K562 (cell line): ENCODE results near the gene OARD1. TPM values are rescaled to one million over a fixed set of nuclear protein-coding genes. Genes with fewer than 3 reads are reported as not detected.
A peak's percentile ranks its signal among the peaks of the same experiment; 100 is the strongest.

Experiments
- CHCHD3 ChIP-seq: fragments of 250-450 bp; sonication (Bioruptor Pico); IDR thresholded peaks from 2 replicates; pipeline ENCODE4 v2.1.2; 2022; ENCODE audit warnings: mild to moderate bottlenecking
- CREM ChIP-seq: IDR thresholded peaks from 2 replicates; pipeline ENCODE4 v1.6.1; 2014; ENCODE audit warnings: antibody characterized with exemption, low read depth
- FIP1L1 ChIP-seq: fragments of 200-400 bp; formaldehyde crosslinking; IDR thresholded peaks from 2 replicates; pipeline ENCODE4 v1.6.1; 2018; ENCODE audit warnings: mild to moderate bottlenecking, low read depth, low read length; ENCODE audit not compliant: poor library complexity, severe bottlenecking
- KDM5B ChIP-seq: fragments of 200-600 bp; sonication (generic); IDR thresholded peaks from 2 replicates; pipeline ENCODE4 v1.6.1; 2012; ENCODE audit warnings: low read depth, mild to moderate bottlenecking, moderate library complexity, low read length, control low read depth, inconsistent platforms; ENCODE audit not compliant: insufficient replicate concordance
- KLF6 ChIP-seq: fragments of 250-450 bp; sonication (Bioruptor Pico); IDR thresholded peaks from 2 replicates; pipeline ENCODE4 v1.4.0; 2020; ENCODE audit warnings: mild to moderate bottlenecking, moderate library complexity, borderline replicate concordance
- MECOM ChIP-seq: fragments of 250-450 bp; sonication (Bioruptor Pico); IDR thresholded peaks from 2 replicates; pipeline ENCODE4 v1.8.0; 2022; ENCODE audit warnings: inconsistent platforms
- NR3C1 ChIP-seq: sonication (generic); formaldehyde crosslinking; IDR thresholded peaks from 2 replicates; pipeline ENCODE4 v1.8.1; 2022; ENCODE audit warnings: missing genetic modification reagents
- PML ChIP-seq: IDR thresholded peaks from 2 replicates; pipeline ENCODE4 v1.6.1; 2012; ENCODE audit warnings: low read length, inconsistent platforms
- PURB ChIP-seq: sonication (generic); formaldehyde crosslinking; IDR thresholded peaks from 2 replicates; pipeline ENCODE4 v1.9.0; 2021; ENCODE audit warnings: low read depth, mild to moderate bottlenecking, missing genetic modification reagents
- SIRT6 ChIP-seq: IDR thresholded peaks from one replicate; pipeline ENCODE4 v1.6.1; 2012; ENCODE audit warnings: low read depth, mild to moderate bottlenecking, control low read depth, inconsistent platforms, low read length, moderate library complexity
- SUPT5H ChIP-seq: fragments of 450-650 bp; IDR thresholded peaks from 2 replicates; pipeline ENCODE4 v1.6.1; 2016
- TCFL5 ChIP-seq: fragments of 250-450 bp; sonication (Bioruptor Pico); conservative IDR thresholded peaks from 2 replicates; pipeline ENCODE4 v1.6.1; 2021; ENCODE audit warnings: mild to moderate bottlenecking, moderate library complexity, matching md5 sums
- WHSC1 ChIP-seq: IDR thresholded peaks from one replicate; pipeline ENCODE4 v1.6.1; 2012; ENCODE audit warnings: low read length, control low read depth, inconsistent platforms
- ZFPM2 ChIP-seq: fragments of 250-450 bp; sonication (Bioruptor Pico); IDR thresholded peaks from 2 replicates; pipeline ENCODE4 v1.5.1; 2022; ENCODE audit warnings: mild to moderate bottlenecking
- ZFX ChIP-seq: sonication (generic); formaldehyde crosslinking; IDR thresholded peaks from 2 replicates; pipeline ENCODE4 v1.8.0; 2022; ENCODE audit warnings: mild to moderate bottlenecking, missing genetic modification reagents, moderate library complexity
- ZNF507 ChIP-seq: conservative IDR thresholded peaks from 2 replicates; pipeline ENCODE4 v1.6.1; 2017; ENCODE audit warnings: missing genetic modification characterization, missing compliant biosample characterization
- polyA plus RNA-seq, 8 experiments: library from polyadenylated mRNA; depleted of rRNA in 4 of 8; stranded (reverse) in 5 of 8; unstranded in 3 of 8; fragments of >200 nt; fragmentation: Nextera tagmentation in 2 of 8; fragmentation: Illumina TruSeq in 1 of 8; extraction: Ambion mirVana in 2 of 8; extraction: Trizol in 1 of 8; gene quantifications; 2 replicates each; pipeline versions ENCODE4 v1.2.1 to v1.2.3, GENCODE V29; 2011 to 2014; ENCODE audit warnings: inconsistent platforms in 1 of 8, missing spikeins in 1 of 8
- total RNA-seq, 7 experiments: library from RNA; depleted of rRNA in 6 of 7; stranded (reverse); fragments of >200 nt in 6 of 7; fragmentation: Illumina TruSeq in 2 of 7; extraction: Trizol in 2 of 7; gene quantifications; 2 replicates each; pipeline versions ENCODE4 v1.2.1 to v1.2.3, GENCODE V29; 2011 to 2021; ENCODE audit warnings: low replicate concordance in 1 of 7
- TF ChIP-seq, protein P1 (sequence below): IDR thresholded peaks from 2 replicates; pipeline ENCODE4 v1.6.1; 2014; ENCODE audit warnings: antibody characterized with exemption
- TF ChIP-seq, protein P2 (sequence below): sonication (generic); formaldehyde crosslinking; IDR thresholded peaks from 2 replicates; pipeline ENCODE4 v1.8.0; 2022; ENCODE audit warnings: mild to moderate bottlenecking, missing genetic modification reagents
- TF ChIP-seq, protein P3 (sequence below): sonication (generic); formaldehyde crosslinking; IDR thresholded peaks from 2 replicates; pipeline ENCODE4 v1.8.0; 2022; ENCODE audit warnings: mild to moderate bottlenecking, missing genetic modification reagents, borderline replicate concordance

The OARD1 gene
- total and polyA plus RNA-seq, 9 of the 15 experiments (the other 6 are each of a cell fraction or from before 2014, with no cell fraction given), result 43.4 to 88.3 (median 61.1) TPM

DNA sequence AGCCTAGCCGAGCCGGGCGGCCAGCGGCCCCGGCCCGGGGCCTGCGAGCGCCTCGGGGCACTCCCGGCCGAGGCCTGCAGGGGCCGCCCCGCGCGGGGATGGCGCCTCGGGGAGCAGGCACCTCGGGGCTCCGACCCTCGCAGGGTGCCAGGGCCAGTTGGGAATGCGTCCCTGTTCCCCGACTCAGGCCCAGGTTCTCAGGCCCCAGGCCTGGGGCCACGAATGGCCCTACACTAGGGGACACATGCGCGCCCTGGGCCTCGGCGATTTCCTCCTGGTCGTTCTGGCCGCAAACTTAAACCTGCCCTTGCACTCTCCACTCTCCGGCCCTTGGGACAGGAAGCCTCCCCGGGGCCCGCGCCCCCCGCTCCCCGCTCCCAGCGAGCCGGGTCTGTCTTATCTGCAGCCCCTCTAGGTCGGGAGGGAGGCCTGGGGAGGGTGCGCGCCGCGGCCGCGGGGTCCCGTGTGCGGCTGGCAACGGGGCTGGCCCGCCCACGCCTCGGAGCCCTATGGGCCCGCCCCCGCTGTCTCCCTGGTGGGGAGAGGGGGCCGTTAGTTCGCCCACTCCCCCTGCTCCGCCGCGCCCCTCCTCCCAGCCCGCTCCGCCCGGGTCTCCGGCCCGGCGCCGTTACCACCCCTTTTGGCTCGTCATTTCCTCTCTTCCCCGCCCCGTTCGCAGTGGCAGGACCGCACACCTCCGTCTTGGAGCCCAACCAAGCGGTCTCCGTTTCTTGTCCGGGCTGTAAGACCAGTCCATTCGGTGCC lies 1.2 kb upstream of the OARD1 start (continued):
- TF ChIP-seq WHSC1, result no peak
- TF ChIP-seq, protein P1, sequence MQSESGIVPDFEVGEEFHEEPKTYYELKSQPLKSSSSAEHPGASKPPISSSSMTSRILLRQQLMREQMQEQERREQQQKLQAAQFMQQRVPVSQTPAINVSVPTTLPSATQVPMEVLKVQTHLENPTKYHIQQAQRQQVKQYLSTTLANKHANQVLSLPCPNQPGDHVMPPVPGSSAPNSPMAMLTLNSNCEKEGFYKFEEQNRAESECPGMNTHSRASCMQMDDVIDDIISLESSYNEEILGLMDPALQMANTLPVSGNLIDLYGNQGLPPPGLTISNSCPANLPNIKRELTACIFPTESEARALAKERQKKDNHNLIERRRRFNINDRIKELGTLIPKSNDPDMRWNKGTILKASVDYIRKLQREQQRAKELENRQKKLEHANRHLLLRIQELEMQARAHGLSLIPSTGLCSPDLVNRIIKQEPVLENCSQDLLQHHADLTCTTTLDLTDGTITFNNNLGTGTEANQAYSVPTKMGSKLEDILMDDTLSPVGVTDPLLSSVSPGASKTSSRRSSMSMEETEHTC, result no peak
- TF ChIP-seq SIRT6, result peak; percentile 66
- TF ChIP-seq NR3C1, result no peak
- peak; percentile 98 for TF ChIP-seq ZFX (CRISPR knock-in tag)
- TF ChIP-seq SUPT5H, result peak; percentile 97
- TF ChIP-seq PURB (CRISPR knock-in tag), result no peak
- TF ChIP-seq KLF6 (CRISPR knock-in tag), result 0 out of 2 replicates have a peak, but pooled peaks have one; percentile 11
- TF ChIP-seq, protein P2, sequence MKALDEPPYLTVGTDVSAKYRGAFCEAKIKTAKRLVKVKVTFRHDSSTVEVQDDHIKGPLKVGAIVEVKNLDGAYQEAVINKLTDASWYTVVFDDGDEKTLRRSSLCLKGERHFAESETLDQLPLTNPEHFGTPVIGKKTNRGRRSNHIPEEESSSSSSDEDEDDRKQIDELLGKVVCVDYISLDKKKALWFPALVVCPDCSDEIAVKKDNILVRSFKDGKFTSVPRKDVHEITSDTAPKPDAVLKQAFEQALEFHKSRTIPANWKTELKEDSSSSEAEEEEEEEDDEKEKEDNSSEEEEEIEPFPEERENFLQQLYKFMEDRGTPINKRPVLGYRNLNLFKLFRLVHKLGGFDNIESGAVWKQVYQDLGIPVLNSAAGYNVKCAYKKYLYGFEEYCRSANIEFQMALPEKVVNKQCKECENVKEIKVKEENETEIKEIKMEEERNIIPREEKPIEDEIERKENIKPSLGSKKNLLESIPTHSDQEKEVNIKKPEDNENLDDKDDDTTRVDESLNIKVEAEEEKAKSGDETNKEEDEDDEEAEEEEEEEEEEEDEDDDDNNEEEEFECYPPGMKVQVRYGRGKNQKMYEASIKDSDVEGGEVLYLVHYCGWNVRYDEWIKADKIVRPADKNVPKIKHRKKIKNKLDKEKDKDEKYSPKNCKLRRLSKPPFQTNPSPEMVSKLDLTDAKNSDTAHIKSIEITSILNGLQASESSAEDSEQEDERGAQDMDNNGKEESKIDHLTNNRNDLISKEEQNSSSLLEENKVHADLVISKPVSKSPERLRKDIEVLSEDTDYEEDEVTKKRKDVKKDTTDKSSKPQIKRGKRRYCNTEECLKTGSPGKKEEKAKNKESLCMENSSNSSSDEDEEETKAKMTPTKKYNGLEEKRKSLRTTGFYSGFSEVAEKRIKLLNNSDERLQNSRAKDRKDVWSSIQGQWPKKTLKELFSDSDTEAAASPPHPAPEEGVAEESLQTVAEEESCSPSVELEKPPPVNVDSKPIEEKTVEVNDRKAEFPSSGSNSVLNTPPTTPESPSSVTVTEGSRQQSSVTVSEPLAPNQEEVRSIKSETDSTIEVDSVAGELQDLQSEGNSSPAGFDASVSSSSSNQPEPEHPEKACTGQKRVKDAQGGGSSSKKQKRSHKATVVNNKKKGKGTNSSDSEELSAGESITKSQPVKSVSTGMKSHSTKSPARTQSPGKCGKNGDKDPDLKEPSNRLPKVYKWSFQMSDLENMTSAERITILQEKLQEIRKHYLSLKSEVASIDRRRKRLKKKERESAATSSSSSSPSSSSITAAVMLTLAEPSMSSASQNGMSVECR (CRISPR knock-in tag), result peak; percentile 54; the same call in 1 of the 2 replicates
- TF ChIP-seq CHCHD3, result 0 out of 2 replicates have a peak, but pooled peaks have one; percentile 6
- TF ChIP-seq, protein P3, sequence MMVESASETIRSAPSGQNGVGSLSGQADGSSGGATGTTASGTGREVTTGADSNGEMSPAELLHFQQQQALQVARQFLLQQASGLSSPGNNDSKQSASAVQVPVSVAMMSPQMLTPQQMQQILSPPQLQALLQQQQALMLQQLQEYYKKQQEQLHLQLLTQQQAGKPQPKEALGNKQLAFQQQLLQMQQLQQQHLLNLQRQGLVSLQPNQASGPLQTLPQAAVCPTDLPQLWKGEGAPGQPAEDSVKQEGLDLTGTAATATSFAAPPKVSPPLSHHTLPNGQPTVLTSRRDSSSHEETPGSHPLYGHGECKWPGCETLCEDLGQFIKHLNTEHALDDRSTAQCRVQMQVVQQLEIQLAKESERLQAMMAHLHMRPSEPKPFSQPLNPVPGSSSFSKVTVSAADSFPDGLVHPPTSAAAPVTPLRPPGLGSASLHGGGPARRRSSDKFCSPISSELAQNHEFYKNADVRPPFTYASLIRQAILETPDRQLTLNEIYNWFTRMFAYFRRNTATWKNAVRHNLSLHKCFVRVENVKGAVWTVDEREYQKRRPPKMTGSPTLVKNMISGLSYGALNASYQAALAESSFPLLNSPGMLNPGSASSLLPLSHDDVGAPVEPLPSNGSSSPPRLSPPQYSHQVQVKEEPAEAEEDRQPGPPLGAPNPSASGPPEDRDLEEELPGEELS, result no peak
- TF ChIP-seq KDM5B, result peak; percentile 76
- peak; percentile 79 for TF ChIP-seq PML
- peak; percentile 92 for TF ChIP-seq CREM
- TF ChIP-seq FIP1L1, result no peak
- no peak for TF ChIP-seq ZFPM2 (CRISPR knock-in tag)
- TF ChIP-seq MECOM, result 0 out of 2 replicates have a peak, but pooled peaks have one; percentile 38
- TF ChIP-seq TCFL5 (CRISPR knock-in tag), result no peak
- no peak for TF ChIP-seq ZNF507 (tag)
